ENCODE data around the gene DCAF4.

DCAF4 gene

GRCh38 chr14:72887514-72887913 is 38.8 kb upstream of the DCAF4 start:
- peaks cover 7% of the 10 kb centered on the region for H3K27me3 ChIP-seq (ENCODE audit: insufficient read depth, poor library complexity, severe bottlenecking)
- no peak for DNase-seq (ENCODE audit: low read depth in 1 of 2, low spot score in 1 of 2)
- no peak overlapping the region for H3K4me3 ChIP-seq (replicated peaks; ENCODE audit: insufficient read depth, low read length)
- no peak overlapping the region for H3K27ac ChIP-seq (replicated peaks)
- TF ChIP-seq REST (IDR thresholded peaks at IDR 0.05; ENCODE audit: insufficient replicate concordance, low read depth) (no peak), POLR2AphosphoS5 (IDR thresholded peaks at IDR 0.05; ENCODE audit: low read depth) (no peak), SPI1 (IDR thresholded peaks at IDR 0.05; ENCODE audit: borderline replicate concordance, low read depth) (no peak), CTCF (IDR thresholded peaks at IDR 0.05; ENCODE audit: insufficient read depth, low read length) (no peak), GABPA (IDR thresholded peaks at IDR 0.05; ENCODE audit: low read depth) (no peak)

DNA sequence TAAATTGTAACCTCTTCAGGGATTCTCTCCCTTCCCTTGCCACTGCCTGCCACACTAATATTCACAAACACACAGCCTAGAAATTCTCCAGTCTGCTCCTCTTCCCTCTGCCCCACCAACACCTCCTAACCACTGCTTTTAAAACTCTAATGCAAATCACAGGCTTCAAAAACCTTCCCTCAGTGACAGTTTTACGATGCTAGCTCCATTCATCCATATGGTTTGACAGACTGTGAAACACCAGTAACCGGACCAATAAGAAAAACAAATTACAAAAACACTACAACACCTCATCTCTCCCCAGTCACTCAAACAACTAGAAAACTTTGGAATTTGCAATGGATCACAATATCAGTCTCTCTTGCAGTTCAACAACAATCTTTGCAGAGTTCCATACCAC is 38.1 kb upstream of the DCAF4 start:
- Histone ChIP-seq H3K27ac (replicated peaks) (no peak overlapping the region), H3K27me3 (ENCODE audit: insufficient read depth, poor library complexity, severe bottlenecking) (peaks cover 12% of the 10 kb centered on the region), H3K4me3 (replicated peaks; ENCODE audit: insufficient read depth, low read length) (no peak overlapping the region)
- no peak for TF ChIP-seq POLR2AphosphoS5 (IDR thresholded peaks at IDR 0.05; ENCODE audit: low read depth)
- TF ChIP-seq CTCF (IDR thresholded peaks at IDR 0.05; ENCODE audit: insufficient read depth, low read length): no peak
- TF ChIP-seq GABPA (IDR thresholded peaks at IDR 0.05; ENCODE audit: low read depth): no peak
- no peak for TF ChIP-seq SPI1 (IDR thresholded peaks at IDR 0.05; ENCODE audit: borderline replicate concordance, low read depth)
- no peak for TF ChIP-seq REST (IDR thresholded peaks at IDR 0.05; ENCODE audit: insufficient replicate concordance, low read depth)
- DNase-seq (ENCODE audit: low read depth in 1 of 2, low spot score in 1 of 2): no peak

DNA sequence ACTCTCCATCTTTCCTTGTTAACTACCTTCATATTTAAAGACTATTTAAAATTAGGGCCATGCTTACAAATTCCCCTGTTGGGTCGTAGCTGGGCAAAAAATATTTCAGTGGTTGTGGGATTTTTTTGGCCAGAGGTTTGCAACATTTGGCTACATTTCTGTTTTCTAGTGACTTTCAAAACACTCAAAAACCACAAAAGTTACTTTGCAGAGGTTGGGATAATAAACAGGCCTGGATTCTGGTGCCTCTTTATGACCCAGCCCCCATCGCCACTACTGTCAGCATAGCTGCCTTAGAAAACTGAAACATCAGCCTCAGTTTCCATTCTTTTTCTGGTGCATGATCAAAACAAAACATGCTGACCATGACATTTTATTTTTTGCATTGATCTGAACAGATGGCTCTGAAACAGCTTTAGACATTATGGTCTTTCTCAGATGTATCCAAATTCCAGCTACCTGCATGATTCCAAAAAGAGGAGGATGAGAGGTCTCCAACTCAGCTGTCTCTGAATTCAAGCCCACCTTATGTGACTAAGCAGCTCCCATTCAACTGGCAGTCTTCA is 37.5 kb upstream of the DCAF4 start:
- DNase-seq (ENCODE audit: low read depth in 1 of 2, low spot score in 1 of 2): no peak
- Histone ChIP-seq H3K4me3 (replicated peaks; ENCODE audit: insufficient read depth, low read length) (no peak overlapping the region), H3K27me3 (ENCODE audit: insufficient read depth, poor library complexity, severe bottlenecking) (peaks cover 12% of the 10 kb centered on the region), H3K27ac (replicated peaks) (no peak overlapping the region)
- no peak for TF ChIP-seq SPI1 (IDR thresholded peaks at IDR 0.05; ENCODE audit: borderline replicate concordance, low read depth)
- TF ChIP-seq CTCF (IDR thresholded peaks at IDR 0.05; ENCODE audit: insufficient read depth, low read length): no peak
- no peak for TF ChIP-seq REST (IDR thresholded peaks at IDR 0.05; ENCODE audit: insufficient replicate concordance, low read depth)
- no peak for TF ChIP-seq POLR2AphosphoS5 (IDR thresholded peaks at IDR 0.05; ENCODE audit: low read depth)
- no peak for TF ChIP-seq GABPA (IDR thresholded peaks at IDR 0.05; ENCODE audit: low read depth)

Data from HL-60 (cell line).